Measurements from ENCODE around the gene CISD3. TPM values are rescaled to one million over a fixed set of nuclear protein-coding genes. Genes with fewer than 3 reads are reported as not detected.

The CISD3 gene
- total RNA-seq, 1 donor from 2014 or later = 9.0 TPM

GRCh38 chr17:38749223-38750043 is 19.3 kb downstream of the CISD3 start:
- H3K36me3 Mint-ChIP-seq (ENCODE audit: low read depth) = peaks cover 2% of the 10 kb centered on the region
- TF ChIP-seq CTCF (conservative IDR thresholded peaks at IDR 0.05) = no peak
- peaks cover 23% of the 10 kb centered on the region for H3K27me3 Mint-ChIP-seq (ENCODE audit: low read depth)
- H3K27ac Mint-ChIP-seq (ENCODE audit: unreplicated experiment) = peak overlapping the region; percentile 78
- H3K9me3 Mint-ChIP-seq = no peaks in the 10 kb centered on the region
- H3K4me3 Mint-ChIP-seq = peak overlapping the region; percentile 96
- H3K4me1 Mint-ChIP-seq = peaks cover 58% of the 10 kb centered on the region
- peak; percentile 67 for DNase-seq (ENCODE audit: low read depth, low spot score)

DNA sequence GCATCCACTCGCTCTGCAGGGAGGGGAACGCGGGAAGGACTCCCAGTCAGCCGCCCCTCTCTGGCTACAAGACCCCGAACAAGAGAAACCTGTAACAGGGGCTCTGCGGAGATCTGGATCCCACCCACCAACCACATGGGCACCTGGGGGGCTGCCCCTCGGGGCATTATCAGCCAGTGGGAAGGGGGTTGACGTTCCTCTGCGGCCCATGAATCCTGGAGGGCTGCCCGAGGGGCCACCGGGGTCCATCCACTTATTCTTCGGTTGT is 19.8 kb downstream of the CISD3 start:
- Mint-ChIP-seq H3K27ac (ENCODE audit: unreplicated experiment) (peak overlapping the region; percentile 78), H3K36me3 (ENCODE audit: low read depth) (peaks cover 2% of the 10 kb centered on the region), H3K4me1 (peaks cover 56% of the 10 kb centered on the region), H3K9me3 (no peaks in the 10 kb centered on the region), H3K27me3 (ENCODE audit: low read depth) (peaks cover 23% of the 10 kb centered on the region), H3K4me3 (peak overlapping the region; percentile 96)
- no peak for TF ChIP-seq CTCF (conservative IDR thresholded peaks at IDR 0.05)
- no peak for DNase-seq (ENCODE audit: low read depth, low spot score)

DNA sequence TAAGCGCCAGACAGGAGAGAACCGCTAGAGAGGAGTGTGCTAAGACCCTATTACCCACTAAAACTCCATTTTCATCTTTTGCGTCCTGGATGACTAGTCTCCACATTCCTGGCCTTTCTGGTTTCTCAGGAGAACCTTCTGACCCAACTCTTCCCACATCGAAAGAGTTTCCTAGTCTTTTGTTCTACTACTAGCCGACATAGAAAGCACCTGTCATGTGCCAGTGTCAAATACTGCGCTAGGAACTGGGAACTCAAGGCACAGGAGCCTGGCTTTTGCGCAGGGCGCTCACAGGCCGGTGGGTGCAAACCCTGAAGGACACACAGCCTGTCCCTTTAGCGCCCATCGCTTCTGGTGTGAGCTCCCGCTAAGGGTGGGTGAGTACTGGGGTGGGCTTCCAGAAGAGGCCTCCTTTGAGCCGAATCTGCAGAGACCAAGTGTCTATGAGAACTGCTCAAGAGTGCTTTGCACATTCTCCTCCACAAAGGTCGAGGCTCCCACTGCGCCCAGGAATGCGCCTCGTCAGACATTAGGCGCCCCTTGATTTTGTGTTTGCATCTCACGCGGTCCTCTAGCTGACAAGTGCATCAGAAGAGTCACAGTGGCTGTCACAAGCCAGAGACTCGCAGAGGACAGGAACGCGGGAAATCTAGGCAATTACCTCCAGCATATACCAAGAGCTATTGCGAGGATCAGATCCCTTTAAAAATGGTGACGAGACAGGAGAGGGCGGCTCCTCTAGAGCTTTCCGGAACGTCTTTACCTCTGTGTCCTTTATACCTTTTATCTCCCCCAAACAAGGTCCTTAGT is 20.4 kb downstream of the CISD3 start:
- TF ChIP-seq CTCF (conservative IDR thresholded peaks at IDR 0.05) = no peak
- Mint-ChIP-seq H3K9me3 (no peaks in the 10 kb centered on the region), H3K27ac (ENCODE audit: unreplicated experiment) (no peak overlapping the region), H3K36me3 (ENCODE audit: low read depth) (peaks cover 2% of the 10 kb centered on the region), H3K4me3 (peak overlapping the region; percentile 96), H3K27me3 (ENCODE audit: low read depth) (peaks cover 23% of the 10 kb centered on the region), H3K4me1 (peaks cover 54% of the 10 kb centered on the region)
- DNase-seq (ENCODE audit: low read depth, low spot score) = no peak

DNA sequence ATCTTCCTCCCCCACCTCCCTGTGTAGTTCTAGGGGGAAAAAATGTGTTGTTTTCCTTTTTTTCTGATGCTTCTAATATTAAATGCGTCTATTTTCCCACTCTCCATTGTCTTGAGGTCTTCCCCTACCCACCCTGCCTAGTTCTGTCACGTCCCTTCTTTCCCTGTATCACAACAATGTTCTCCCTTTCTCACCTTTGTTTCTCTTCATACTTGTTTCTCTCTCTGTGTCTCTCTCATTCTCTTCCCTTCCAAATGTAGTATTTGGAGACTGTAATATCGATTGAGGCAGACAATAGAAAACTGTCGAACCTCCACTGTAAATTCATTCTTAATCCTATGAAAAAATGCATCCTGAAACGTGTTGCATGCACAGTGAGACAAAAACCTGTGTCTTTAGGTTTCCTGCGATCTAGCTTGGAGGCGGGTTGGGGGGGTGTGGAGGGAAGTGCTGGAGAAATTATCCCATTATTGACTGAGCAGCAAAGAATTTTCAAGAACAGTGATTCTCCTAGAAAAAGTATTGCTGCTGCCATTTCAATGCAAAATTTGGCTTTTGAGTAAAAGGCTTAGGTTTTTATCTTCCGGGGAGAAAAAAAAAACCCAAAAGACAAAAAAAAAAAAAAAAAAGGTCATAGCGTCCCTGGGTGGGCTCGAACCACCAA is 21.1 kb downstream of the CISD3 start:
- Mint-ChIP-seq H3K27me3 (ENCODE audit: low read depth) (peaks cover 23% of the 10 kb centered on the region), H3K4me1 (peaks cover 46% of the 10 kb centered on the region), H3K36me3 (ENCODE audit: low read depth) (peaks cover 4% of the 10 kb centered on the region), H3K27ac (ENCODE audit: unreplicated experiment) (peak overlapping the region; percentile 74), H3K9me3 (no peaks in the 10 kb centered on the region), H3K4me3 (peak overlapping the region; percentile 96)
- no peak for DNase-seq (ENCODE audit: low read depth, low spot score)
- TF ChIP-seq CTCF (conservative IDR thresholded peaks at IDR 0.05) = no peak

- no peaks in the 10 kb centered on the region for H3K9me3 Mint-ChIP-seq
- peak; percentile 90 for DNase-seq (ENCODE audit: low read depth, low spot score)
- H3K27me3 Mint-ChIP-seq (ENCODE audit: low read depth) = peaks cover 23% of the 10 kb centered on the region
- H3K4me1 Mint-ChIP-seq = peaks cover 40% of the 10 kb centered on the region
- H3K36me3 Mint-ChIP-seq (ENCODE audit: low read depth) = peaks cover 4% of the 10 kb centered on the region
- TF ChIP-seq CTCF (conservative IDR thresholded peaks at IDR 0.05) = no peak
- peak overlapping the region; percentile 74 for H3K27ac Mint-ChIP-seq (ENCODE audit: unreplicated experiment)
- peak overlapping the region; percentile 96 for H3K4me3 Mint-ChIP-seq
Measured at GRCh38 chr17:38751808-38752307, 21.7 kb downstream of the CISD3 start.
